Gastroesophageal sphincter (tissue), 3 donors: Measurements from ENCODE around the gene OVAAL.
"Not testable (repeated sequence)": the region's sequence is repeated elsewhere in the genome, so short reads cannot be mapped to it uniquely, and the experiment has no call there.

Source experiments
- CTCF ChIP-seq, 4 experiments: fragments of 200-600 bp in 2 of 4; fragments of 450-650 bp in 2 of 4; sonication (generic) in 1 of 4; IDR thresholded peaks; one replicate each; pipeline ENCODE4 v1.5.1; 2017 to 2019; ENCODE audit warnings: antibody characterized with exemption in 4 of 4, mild to moderate bottlenecking in 2 of 4, moderate library complexity in 2 of 4
- EP300 ChIP-seq: sonication (generic); formaldehyde crosslinking; IDR thresholded peaks from one replicate; pipeline ENCODE4 v1.6.1; 2017; ENCODE audit warnings: antibody characterized with exemption, mild to moderate bottlenecking
- POLR2AphosphoS5 ChIP-seq: sonication (generic); formaldehyde crosslinking; IDR thresholded peaks from one replicate; pipeline ENCODE4 v1.6.1; 2017; ENCODE audit warnings: antibody characterized with exemption

DNA sequence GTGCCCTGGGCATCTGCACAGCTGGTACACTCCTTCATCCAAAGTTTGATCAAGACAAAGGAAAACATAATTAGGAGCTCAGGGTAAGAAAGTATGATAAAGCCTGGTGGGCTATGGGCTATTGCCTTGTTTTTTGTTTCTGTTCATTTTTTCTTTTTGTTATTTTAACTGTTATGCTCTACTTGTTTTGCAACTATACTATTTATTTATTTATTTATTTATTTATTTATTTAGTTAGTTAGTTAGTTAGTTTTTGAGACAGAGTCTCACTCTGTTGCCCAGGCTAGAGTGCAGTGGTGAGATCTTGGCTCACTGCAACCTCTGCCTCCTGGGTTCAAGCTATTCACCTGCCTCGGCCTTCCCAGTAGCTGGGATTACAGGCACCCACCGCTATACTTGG is 5.7 kb upstream of the OVAAL start:
- TF ChIP-seq CTCF (IDR thresholded peaks at IDR 0.05); POLR2AphosphoS5; EP300: not testable (repeated sequence)
